HG02610 (cell line): Measurements from ENCODE around the gene BRINP2.
A peak's percentile ranks its signal among the peaks of the same experiment; 100 is the strongest.

Experiments used
- ATAC-seq: cut with Tn5 transposase; IDR thresholded peaks from one replicate; pipeline ENCODE4 v1.9.1; 2021; ENCODE audit warnings: mild to moderate bottlenecking, moderate library complexity; ENCODE audit not compliant: unreplicated experiment

Gene BRINP2

DNA sequence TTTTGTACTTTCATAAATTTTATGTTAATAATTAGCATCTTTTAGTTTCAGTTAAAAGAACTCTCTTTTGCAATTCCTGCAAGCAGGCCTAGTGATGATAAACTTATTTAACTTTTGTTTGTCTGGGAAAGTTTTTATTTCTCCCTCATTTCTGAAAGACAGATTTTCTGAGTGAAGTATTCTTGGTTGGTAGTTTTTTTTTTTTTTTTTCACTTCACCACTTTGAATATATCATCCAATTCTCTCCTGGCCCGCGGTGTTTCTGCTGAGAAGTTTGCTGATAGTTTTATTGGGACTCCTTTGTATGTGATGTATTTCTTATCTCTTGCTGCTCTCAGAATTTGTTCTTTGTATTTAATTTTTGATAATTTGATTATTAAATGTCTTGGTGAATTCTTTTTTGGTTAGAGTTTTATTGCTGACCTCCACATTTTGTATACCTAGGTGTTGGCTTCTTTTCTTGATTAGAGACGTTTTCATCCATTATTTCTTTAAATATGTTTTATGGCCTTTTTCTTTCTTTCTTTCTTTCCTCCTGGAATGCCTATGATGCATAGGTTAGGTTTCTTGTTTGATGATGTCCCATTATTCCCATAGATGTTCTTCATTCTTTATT is 45.9 kb downstream of the BRINP2 start:
- no peak for ATAC-seq

DNA sequence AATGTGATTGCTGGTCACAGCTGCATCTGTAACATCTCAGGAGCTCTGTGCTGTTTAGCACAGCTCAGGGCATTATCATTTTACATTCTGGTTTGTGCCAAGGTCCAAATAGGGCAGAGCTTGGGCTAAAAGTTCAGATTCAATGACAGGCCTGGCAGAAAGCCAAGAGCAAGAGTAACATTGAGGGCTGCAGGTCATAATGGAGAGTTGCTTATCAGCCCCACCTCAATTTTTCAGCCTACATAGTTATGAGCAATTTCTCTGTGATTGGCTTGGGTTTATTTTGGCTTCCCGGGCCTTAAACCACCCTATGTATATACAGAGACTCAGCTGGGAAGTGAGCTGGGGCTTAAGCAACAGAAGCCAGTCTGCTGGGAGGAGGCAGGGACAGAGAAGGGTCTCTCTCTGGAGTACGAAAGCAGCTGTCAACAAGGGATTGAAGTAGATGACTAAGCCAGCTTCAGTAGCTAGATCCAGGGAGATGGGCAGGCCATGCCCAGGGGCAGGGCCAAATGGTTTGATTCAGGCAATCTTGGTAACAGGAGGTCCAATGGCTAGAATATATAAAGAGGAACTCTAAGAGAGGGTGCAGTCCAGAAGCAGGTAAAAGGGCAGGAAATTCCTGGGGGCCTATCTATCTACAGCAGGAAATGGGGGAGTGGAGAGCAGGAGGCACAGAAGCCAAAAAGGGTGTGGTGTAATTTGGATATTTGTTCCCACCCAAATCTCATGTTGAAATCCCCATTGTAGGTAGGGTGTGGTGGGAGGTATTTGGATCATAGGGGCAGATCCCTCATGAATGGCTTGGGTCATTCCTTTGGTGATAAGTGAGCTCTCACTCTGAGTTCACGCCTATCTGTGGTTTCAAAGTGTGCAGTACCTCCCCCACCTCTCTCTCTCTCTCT is 49.0 kb downstream of the BRINP2 start:
- ATAC-seq = no peak

DNA sequence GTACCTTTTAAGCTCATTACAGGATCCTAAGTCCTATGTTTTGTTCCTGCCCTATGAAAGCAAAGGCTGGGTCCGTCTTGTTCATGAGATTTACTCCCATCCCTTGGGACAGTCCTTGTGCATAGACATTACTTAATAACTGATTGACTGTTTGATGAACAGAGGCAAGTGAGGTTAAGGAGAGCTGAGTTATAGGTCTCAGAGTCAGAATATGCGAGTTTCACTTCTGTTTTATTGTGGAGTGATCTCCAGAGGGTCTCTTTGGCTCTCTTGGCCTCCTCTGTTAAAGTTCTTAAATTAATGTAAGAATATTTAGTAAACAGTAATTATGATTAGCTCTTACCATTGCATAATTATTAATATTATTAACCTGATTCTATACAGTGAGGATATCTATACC is 52.6 kb downstream of the BRINP2 start:
- no peak for ATAC-seq

DNA sequence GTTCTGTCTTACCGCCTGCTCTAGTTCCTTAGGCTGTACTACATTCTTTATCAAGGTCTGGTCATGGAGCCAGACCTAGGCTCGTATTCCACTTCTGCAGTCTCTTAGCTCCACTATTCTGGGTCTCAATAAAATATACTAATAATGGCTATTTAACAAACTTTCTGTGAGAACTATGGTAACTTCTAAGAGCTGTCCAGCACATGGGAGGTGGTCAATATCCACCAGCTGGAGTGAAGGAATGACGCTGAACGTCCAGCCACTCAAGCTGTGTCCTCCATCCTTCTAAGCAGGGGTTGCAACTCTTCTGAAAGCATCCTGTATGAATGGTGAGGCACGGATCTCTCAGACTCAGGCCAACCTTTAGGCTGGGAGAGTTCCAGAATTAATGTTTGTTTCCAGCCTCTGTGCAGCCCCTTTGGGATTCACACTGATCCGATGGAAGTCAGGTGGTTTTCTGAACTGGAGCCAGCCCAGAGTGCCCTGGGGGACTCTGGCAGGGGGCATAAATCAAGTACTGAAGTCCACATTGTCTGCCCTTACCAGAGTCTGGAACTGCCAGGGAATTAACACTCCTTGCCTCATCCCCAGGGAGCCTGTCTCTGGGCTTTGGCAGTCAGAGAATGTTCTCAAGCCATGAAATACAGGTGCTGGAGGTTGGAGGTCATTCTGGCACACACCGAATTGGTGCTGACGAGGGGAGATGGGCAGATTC is 57.4 kb downstream of the BRINP2 start:
- no peak for ATAC-seq

DNA sequence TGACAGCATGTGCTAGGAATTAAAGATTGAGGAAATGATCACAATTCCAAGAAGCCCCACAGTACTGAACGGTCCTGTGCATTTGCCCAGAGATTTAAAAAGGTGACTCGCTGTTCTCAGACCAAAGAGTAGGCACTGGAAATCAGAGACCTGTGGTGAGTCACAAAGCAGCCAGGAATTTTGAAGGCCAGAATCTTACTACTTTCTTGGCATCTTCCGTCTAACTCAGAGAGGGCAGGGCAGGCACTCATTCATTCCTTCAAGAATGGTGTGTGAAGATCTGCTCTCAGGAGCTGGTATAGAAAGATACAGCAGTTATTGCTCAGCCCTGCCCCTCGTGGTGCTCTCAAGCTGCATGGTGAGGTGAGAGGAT is 57.9 kb downstream of the BRINP2 start:
- no peak for ATAC-seq

DNA sequence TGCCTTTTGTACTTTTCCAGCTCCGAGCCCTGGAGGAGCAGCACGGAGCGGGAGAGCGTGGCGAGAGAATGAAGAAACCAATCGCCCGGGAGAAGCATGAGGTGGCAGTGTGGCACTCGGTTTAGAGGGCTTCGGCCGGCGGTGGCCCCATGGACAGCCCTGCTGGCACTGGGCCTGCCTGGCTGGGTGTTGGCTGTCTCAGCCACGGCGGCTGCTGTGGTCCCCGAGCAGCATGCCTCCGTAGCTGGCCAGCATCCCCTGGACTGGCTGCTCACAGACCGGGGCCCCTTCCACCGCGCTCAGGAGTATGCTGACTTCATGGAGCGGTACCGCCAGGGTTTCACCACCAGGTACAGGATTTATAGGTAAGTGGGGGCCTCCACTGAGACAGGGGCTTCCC is 59.0 kb downstream of the BRINP2 start:
- ATAC-seq = no peak

DNA sequence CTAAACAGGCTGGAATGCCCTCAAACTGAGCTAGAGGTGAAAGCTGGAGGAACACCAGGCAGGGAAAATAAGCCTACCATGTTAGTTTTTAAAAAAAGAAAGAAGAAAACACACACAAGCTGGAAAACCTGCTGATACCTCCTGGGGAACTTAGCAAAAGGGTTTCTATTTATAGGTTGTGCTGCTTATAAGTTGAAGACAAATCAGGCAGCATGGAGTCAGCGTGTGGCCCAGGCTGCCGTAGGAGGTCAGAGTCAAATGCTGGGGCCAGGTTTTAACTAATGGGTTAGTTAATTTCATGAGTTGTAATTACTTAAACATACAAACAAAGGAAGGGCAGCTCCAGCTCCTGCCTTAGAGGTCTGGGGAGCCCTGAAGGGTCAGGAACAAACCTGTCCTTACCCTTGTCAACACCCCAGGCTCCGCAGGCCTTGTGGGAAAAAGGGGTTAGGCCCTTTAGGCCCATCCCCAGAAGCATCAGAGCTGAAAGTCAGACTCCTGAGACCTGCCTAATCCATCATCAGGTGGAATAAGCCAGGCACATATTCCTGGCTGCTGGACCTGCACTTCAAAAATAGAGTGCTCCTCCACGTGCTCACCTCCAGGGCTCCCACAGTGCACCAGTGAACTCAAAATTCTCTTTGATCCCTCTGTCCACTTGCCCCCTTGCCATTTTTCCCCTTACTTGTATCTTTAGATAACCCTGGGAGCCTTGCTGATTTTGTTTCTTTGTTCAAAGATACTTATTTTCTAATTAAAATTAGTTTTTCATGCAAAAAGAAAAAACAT is 59.7 kb downstream of the BRINP2 start:
- ATAC-seq = no peak

DNA sequence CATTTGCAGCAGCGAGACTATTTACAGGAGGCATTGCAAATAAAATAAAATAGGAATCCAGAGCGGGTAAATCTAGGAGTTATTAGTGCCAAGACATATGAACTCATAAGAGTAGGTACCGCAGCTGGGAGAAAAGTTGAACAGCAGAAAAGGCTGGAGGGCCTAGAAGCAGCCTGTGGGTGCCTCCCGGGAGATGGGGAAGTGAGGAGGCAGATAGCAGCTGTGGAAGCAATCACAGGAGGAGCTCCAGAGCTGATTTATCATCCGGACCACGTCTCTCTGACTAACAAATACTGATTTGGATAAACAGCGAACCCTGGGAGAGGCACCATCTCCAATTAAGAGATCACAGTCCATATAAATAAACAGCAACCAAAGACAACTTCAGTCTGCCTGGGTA is 64.6 kb downstream of the BRINP2 start:
- no peak for ATAC-seq

DNA sequence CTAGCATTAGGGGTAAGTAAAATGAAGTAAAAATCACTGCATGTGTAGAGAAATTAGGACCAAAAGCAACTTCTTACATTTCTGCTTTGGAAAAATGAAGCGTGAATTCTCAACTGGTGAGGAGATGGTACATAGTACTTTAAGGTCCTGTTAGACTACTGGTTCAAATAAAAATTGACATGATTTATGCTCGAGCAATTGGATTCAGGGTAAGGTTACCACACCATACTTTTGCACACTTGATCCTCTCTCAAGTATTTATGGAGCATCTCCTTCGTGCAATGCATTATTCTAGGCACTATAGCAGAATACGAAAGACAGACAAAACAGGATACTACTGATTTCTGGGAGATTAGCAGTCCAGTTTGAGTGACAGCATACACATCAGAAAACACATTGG is 66.2 kb downstream of the BRINP2 start:
- ATAC-seq = no peak

DNA sequence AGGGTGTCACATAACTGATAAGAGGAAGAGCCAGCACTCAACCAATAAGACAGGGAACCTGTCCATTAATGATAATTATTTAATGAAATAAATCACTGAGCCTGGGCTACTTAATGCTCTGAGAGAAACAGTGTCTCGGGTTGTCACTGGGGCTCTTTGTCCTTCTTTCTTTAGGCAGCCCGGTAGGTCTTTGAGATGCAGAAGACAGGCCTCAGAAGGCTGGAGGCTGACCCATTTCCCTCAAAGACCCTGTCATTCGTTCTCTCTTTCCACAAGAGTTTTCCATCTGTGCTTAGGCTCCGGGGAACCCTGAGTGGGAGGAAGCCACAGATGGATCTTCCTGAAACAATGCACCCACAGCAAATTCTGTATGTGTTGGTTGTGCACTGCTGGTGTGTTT is 68.2 kb downstream of the BRINP2 start:
- no peak for ATAC-seq

DNA sequence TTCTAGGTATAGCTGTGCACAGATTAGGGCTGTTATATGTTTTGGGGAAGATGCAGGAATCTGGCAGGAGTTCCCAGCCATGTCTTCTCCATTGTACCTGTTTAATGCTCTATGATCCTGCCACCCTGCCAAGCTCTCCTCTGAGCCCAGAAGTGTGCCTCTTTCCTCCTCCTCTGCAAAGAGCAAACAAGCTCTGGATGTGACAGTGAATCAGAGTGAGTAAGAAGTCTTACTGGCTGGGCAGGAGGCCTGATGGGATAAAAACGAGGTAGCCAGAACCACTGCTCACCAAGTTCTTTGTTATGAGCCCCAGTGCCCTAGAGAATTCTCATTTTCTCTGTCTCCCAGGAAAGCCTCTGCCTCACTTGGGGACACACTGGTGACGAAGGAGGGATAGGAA is 69.0 kb downstream of the BRINP2 start:
- no peak for ATAC-seq

DNA sequence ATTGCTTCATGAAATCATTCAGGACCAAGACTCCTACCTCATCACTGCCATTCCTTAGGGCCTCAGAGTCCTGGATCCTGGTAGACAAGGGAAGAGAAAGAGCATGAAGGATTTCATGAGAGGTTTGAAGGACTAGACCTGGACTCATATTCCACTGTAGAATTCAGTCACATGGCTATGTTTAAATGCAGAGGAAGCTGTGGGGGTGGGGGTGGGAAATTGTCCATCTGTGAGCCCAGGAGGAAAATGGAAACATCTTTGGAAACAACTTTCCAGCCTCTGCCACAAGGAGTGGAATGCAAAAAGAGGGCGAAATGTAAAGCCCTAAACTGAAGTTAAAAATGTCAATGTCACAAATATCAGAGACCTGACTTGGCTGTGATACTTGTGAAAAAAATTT is 73.0 kb downstream of the BRINP2 start:
- no peak for ATAC-seq

DNA sequence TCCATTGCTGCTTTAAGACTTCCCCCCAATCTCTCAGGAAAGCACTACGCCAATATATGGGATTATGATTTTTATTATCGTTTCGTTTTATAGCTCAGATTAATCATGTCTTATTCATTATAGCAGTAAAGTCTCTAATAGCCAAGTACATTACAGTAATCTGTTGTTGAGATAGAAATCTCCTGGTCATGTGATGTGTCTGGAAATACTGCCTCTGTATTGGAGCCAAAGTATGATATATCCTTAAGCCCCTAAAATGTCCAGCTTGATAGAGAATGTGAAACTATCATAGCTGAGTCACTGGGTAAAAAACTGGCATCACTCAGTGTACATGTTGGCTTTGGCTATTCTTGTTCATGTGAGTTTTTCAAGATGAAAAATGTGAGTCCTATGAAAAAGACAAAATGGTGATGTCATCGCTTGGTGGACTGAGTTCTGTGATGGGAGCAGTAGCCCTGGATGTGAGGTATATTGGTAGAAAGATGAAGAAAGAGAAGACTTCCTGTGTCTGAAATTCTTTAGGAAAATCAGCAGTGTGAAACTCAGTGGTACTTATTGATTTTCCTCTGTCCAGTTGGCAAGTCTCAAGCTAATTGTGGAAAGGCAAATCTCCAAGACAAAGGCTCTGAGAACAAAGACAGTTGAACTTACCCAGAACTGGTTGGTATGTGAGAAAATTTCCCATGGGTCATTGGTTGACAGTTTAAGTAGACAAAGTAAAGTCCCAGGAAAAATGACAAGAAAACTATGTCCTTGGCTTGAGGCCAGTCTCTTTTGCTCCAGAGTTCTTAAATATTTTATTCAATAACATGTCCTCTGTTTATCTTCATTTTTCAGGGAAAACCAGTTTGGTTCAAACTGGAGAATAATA is 76.2 kb downstream of the BRINP2 start:
- ATAC-seq = no peak

DNA sequence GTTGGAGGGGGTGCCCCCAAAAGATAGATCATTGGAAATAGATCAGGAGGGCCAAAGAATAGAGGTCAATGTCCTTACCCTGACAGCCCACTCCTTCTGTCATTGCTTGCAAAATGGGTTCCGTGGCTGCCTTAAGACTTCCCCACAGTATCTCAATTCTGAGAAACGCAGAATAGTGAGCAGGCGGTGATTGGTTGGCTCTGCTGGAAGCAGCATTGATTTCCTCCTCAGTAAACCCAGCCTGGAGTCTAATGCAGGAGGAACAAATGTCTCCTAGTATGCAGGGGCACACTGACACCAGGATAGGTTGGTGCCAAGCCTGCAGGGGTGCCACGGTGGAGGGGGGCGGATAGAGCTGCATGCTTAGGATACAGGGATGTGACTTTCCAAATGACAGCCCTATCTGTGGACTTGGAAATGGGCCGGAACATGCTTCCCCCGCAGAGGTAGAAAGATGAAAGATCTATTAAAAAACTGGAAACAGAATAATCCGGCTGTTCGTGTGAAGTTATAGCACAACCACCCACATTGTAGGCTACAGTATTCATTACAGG is 76.9 kb downstream of the BRINP2 start:
- no peak for ATAC-seq

DNA sequence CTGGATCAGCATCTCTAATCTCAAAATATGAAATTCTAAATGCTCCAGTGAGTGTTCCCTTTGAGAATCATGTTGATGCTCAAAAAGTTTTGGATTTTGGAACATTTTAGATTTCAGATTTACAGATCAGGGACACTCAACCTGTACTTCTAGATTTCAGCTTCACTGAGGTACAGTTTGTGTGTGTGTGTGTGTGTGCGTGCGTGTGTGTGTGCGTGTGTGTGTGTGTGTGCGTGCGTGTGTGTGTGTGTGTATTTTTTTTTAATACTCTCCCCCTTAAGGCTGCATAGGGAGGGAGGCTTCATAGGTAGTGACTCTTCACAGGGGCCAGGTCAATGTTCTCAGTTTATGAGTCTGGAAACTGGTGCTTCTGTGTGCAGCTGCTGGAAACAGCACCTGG is 77.5 kb downstream of the BRINP2 start:
- no peak for ATAC-seq

DNA sequence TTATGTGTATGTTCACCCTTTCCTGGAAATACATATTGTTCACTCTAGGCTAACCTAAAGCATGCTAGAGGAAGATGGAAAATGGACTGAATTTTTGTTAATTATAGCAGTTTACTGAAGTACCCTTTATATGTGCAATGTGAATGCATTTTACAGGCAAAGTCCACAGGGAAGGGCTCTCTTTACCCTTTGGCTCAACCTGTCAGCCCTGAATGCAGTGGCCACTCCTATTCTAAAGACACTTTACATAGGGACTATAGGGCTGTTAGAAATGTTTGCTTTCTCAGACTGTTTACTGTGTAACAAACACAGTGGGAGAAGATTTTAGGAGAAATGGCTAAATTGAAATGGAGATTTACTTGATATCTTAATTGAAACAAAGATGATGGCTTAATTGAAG is 78.5 kb downstream of the BRINP2 start:
- no peak for ATAC-seq

DNA sequence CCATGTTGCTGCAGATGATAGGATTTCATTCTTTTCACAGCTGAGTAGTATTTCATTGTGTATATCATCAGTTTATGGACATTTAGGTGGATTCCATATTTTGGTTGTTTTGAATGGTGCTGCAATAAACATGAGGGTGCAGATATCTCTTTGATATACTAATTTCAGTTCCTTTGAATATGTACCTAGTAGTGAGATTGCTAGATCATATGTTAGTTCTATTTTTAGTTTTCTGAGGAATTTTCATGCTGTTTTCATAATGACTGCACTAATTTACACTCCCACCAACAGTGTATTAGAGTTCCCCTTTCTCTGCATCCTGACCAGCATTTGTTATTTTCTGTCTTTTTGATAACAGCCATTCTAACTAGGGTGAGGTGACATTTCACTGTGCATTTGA is 82.1 kb downstream of the BRINP2 start:
- no peak for ATAC-seq

DNA sequence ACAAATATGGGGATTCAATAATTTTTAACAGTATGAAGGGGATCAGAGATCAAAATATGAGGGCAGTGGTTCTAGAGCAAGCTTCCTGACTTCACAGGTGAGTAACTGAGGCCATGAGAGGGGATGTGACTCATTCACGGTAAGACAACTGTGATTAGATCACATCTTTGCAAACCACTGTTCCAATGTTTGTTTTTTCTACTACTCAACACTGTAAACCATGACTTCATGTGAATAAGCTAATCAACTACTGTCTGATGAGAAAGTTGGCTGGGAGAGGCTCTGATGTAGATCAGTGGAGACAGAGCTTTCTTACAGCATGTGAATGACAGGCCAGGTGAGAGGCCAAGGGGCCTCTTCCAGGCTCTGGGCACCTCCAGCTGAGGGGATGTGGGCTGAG is 84.7 kb downstream of the BRINP2 start:
- ATAC-seq = no peak

DNA sequence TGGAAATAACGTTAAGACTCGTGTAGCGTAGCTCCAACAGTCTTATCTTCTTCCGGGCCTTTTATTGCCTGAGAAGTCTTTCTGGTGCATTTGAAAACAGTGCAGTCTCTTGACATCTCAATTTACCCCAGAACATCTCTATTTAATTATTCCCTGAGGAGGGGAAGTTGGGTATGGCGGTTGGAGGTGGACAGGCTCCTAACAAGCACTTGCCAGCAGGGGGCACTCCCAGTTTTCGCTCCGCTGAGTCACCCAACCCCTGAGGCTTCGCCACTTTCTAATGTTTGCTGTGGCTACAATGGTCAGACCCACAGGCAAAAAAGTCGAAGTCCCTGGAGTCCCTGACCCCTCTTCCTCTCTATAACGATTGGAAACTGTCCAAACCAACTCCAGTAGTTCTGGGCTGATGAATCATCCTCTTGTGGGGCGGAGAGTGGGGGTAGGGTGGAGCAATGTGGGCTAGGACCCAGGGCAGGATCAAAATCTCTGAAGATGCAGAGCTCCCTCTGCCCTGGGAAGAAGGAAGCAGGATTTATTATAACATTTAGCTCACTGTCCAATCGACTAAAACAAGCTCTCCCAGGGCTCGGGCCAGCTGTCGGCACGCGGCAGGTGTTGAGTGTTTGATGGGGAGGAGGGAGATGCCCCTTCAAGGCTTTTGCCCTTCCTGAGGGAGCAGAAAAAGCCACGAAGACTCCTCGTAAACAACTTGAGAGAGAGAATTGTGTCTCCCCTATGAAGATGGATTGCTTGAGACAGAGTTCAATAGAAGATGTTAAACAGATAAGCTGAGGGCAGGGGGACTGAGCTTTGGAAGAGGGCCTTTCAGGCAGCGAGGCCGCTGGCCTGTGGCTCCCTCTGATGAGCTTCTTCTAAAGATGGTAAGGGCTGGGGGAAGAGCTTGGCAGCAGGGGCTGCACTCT is 85.7 kb downstream of the BRINP2 start:
- ATAC-seq = peak; percentile 44
